Panc1 (cell line): ENCODE data around the gene IQGAP1.

Experiments used
- POLR2AphosphoS5 ChIP-seq: IDR thresholded peaks from 2 replicates; pipeline ENCODE4 v1.6.1; 2012; ENCODE audit warnings: mild to moderate bottlenecking, low read depth, low read length, moderate library complexity
- SIN3A ChIP-seq: IDR thresholded peaks from 2 replicates; pipeline ENCODE4 v1.6.1; 2012; ENCODE audit warnings: low read depth, mild to moderate bottlenecking, low read length, moderate library complexity, borderline replicate concordance; ENCODE audit not compliant: insufficient read depth
- TCF7L2 ChIP-seq: IDR thresholded peaks from 2 replicates; pipeline ENCODE4 v1.6.1; 2011; ENCODE audit warnings: mild to moderate bottlenecking, low read depth, low read length, inconsistent platforms
- TF ChIP-seq, protein P1 (sequence below): fragments of 450-650 bp; IDR thresholded peaks from 2 replicates; pipeline ENCODE4 v1.5.1; 2017; ENCODE audit warnings: mild to moderate bottlenecking
- TF ChIP-seq, protein P2 (sequence below), 2 experiments: IDR thresholded peaks; 2 replicates each; pipeline ENCODE4 v1.6.1; 2011 to 2012; ENCODE audit warnings: low read depth in 2 of 2, control low read depth in 1 of 2, low read length in 1 of 2, mild to moderate bottlenecking in 1 of 2, moderate library complexity in 1 of 2; ENCODE audit not compliant: insufficient read depth in 1 of 2

DNA sequence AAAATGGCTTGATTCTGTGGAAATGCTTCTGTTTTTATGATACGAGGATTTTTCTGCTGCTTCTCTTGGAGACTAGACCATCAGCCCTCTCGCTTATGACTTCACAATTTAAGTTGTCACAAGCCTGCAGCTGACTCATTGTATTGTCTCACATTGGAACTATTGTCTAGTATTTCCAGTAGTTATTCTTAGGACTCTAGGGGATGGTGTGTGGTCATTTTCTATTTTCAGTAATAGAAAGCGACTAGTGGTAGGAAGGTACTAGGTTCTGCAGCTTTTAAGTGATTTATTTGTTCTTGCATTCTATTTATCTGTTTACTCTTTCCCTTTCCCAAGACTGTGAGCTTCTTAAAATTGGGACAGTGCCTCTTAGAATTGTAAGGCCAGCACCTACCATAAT is 75.3 kb downstream of the IQGAP1 start:
- TF ChIP-seq, protein P1, sequence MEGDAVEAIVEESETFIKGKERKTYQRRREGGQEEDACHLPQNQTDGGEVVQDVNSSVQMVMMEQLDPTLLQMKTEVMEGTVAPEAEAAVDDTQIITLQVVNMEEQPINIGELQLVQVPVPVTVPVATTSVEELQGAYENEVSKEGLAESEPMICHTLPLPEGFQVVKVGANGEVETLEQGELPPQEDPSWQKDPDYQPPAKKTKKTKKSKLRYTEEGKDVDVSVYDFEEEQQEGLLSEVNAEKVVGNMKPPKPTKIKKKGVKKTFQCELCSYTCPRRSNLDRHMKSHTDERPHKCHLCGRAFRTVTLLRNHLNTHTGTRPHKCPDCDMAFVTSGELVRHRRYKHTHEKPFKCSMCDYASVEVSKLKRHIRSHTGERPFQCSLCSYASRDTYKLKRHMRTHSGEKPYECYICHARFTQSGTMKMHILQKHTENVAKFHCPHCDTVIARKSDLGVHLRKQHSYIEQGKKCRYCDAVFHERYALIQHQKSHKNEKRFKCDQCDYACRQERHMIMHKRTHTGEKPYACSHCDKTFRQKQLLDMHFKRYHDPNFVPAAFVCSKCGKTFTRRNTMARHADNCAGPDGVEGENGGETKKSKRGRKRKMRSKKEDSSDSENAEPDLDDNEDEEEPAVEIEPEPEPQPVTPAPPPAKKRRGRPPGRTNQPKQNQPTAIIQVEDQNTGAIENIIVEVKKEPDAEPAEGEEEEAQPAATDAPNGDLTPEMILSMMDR = no peak
- no peak for TF ChIP-seq POLR2AphosphoS5
- TF ChIP-seq, protein P2, sequence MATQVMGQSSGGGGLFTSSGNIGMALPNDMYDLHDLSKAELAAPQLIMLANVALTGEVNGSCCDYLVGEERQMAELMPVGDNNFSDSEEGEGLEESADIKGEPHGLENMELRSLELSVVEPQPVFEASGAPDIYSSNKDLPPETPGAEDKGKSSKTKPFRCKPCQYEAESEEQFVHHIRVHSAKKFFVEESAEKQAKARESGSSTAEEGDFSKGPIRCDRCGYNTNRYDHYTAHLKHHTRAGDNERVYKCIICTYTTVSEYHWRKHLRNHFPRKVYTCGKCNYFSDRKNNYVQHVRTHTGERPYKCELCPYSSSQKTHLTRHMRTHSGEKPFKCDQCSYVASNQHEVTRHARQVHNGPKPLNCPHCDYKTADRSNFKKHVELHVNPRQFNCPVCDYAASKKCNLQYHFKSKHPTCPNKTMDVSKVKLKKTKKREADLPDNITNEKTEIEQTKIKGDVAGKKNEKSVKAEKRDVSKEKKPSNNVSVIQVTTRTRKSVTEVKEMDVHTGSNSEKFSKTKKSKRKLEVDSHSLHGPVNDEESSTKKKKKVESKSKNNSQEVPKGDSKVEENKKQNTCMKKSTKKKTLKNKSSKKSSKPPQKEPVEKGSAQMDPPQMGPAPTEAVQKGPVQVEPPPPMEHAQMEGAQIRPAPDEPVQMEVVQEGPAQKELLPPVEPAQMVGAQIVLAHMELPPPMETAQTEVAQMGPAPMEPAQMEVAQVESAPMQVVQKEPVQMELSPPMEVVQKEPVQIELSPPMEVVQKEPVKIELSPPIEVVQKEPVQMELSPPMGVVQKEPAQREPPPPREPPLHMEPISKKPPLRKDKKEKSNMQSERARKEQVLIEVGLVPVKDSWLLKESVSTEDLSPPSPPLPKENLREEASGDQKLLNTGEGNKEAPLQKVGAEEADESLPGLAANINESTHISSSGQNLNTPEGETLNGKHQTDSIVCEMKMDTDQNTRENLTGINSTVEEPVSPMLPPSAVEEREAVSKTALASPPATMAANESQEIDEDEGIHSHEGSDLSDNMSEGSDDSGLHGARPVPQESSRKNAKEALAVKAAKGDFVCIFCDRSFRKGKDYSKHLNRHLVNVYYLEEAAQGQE (IDR thresholded peaks at IDR 0.05; ENCODE audit: insufficient read depth in 1 of 2, low read depth in 2 of 2, low read length in 1 of 2) = no peak
- no peak for TF ChIP-seq SIN3A
- no peak for TF ChIP-seq TCF7L2
